A549 (cell line): Measurements from ENCODE around the gene TMEM145.

Experiments
- BHLHE40 ChIP-seq: IDR thresholded peaks from 2 replicates; pipeline ENCODE4 v1.6.1; 2012; ENCODE audit warnings: low read depth, low read length, inconsistent platforms
- CEBPB ChIP-seq, 2 experiments: fragments of >200 bp in 1 of 2; sonication (Bioruptor Twin) in 1 of 2; formaldehyde crosslinking in 1 of 2; IDR thresholded peaks; 2 replicates each; pipeline ENCODE4 v1.6.1; 2012 to 2016
- CTCF ChIP-seq: fragments of >200 bp; sonication (Bioruptor Twin); formaldehyde crosslinking; IDR thresholded peaks from 3 replicates; pipeline ENCODE4 v1.5.1; 2016
- ELK1 ChIP-seq: fragments of 150-350 bp; IDR thresholded peaks from 2 replicates; pipeline ENCODE4 v1.6.1; 2014; ENCODE audit warnings: low read depth, mild to moderate bottlenecking, low read length
- EP300 ChIP-seq, 2 experiments: fragments of >200 bp; sonication (Bioruptor Twin); formaldehyde crosslinking; IDR thresholded peaks; 2 replicates in 1 of 2; 3 replicates in 1 of 2; pipeline ENCODE4 v1.6.1; 2016 to 2017
- MAX ChIP-seq: IDR thresholded peaks from 2 replicates; pipeline ENCODE4 v1.6.1; 2012
- RCOR1 ChIP-seq: fragments of 150-350 bp; IDR thresholded peaks from 2 replicates; pipeline ENCODE4 v1.6.1; 2014; ENCODE audit warnings: antibody characterized with exemption, low read length, low read depth
- TP53 ChIP-seq: fragments of 250-450 bp; sonication (Bioruptor Pico); IDR thresholded peaks from 2 replicates; pipeline ENCODE4 v1.5.0; 2021; ENCODE audit warnings: mild to moderate bottlenecking, moderate library complexity

- TF ChIP-seq BHLHE40: no peak
- TF ChIP-seq CEBPB (IDR thresholded peaks at IDR 0.05): no peak
- TF ChIP-seq ELK1: no peak
- TF ChIP-seq MAX: no peak
- TF ChIP-seq EP300 (IDR thresholded peaks at IDR 0.05): no peak
- no peak for TF ChIP-seq CTCF
- TF ChIP-seq RCOR1: no peak
- TF ChIP-seq TP53 (CRISPR knock-in tag): no peak
These were observed 38.1 kb downstream of the TMEM145 start for GRCh38 chr19:42351079-42351735.
